Neuronal stem cell (in vitro differentiated cells): ENCODE results near the gene ZNF175.

Experiments used
- DNase-seq: peaks from one replicate; pipeline ENCODE4 v3.0.0-alpha.2; 2013; ENCODE audit warnings: low spot score
- H2AFZ ChIP-seq: one replicate; pipeline ENCODE4 v1.6.1; 2013; ENCODE audit warnings: mild to moderate bottlenecking, low read length, inconsistent platforms
- H2AK5ac ChIP-seq: 2 replicates; pipeline ENCODE4 v1.6.1; 2013; ENCODE audit warnings: low read depth, mild to moderate bottlenecking, inconsistent platforms, low read length, moderate library complexity, mixed read lengths
- H2BK120ac ChIP-seq: 2 replicates; pipeline ENCODE4 v1.6.1; 2013; ENCODE audit warnings: low read depth, mild to moderate bottlenecking, inconsistent platforms, low read length, moderate library complexity, mixed read lengths
- H2BK12ac ChIP-seq: one replicate; pipeline ENCODE4 v1.6.1; 2013; ENCODE audit warnings: low read length, inconsistent platforms
- H2BK15ac ChIP-seq: 2 replicates; pipeline ENCODE4 v1.6.1; 2013; ENCODE audit warnings: mild to moderate bottlenecking, low read length, inconsistent platforms, mixed read lengths
- H2BK5ac ChIP-seq: one replicate; pipeline ENCODE4 v1.6.1; 2013; ENCODE audit warnings: inconsistent platforms, mild to moderate bottlenecking, low read length, moderate library complexity
- H3K14ac ChIP-seq: one replicate; pipeline ENCODE4 v1.6.1; 2013; ENCODE audit warnings: low read length, inconsistent platforms
- H3K18ac ChIP-seq: 2 replicates; pipeline ENCODE4 v1.6.1; 2013; ENCODE audit warnings: low read length, inconsistent platforms
- H3K23ac ChIP-seq: 2 replicates; pipeline ENCODE4 v1.6.1; 2013; ENCODE audit warnings: low read depth, mild to moderate bottlenecking, mixed read lengths, low read length, inconsistent platforms; ENCODE audit not compliant: poor library complexity
- H3K27ac ChIP-seq: replicated peaks from 3 replicates; pipeline ENCODE4 v1.5.1; 2013; ENCODE audit warnings: low read length, inconsistent platforms
- H3K27me3 ChIP-seq, 3 experiments: 2 replicates each; pipeline ENCODE4 v1.6.1; 2013; ENCODE audit warnings: low read length in 3 of 3, mild to moderate bottlenecking in 2 of 3, inconsistent platforms in 1 of 3, low read depth in 1 of 3, mixed read lengths in 1 of 3, moderate library complexity in 1 of 3; ENCODE audit not compliant: control insufficient read depth in 3 of 3, insufficient read depth in 3 of 3
- H3K36me3 ChIP-seq, 2 donors: replicated peaks in 1 of 2; 2 replicates each; pipeline ENCODE4 v1.6.1; 2013; ENCODE audit warnings: low read length in 2 of 2; ENCODE audit not compliant: control insufficient read depth in 2 of 2, insufficient read depth in 2 of 2
- H3K4ac ChIP-seq: 2 replicates; pipeline ENCODE4 v1.6.1; 2013; ENCODE audit warnings: inconsistent platforms, mild to moderate bottlenecking, low read length, moderate library complexity
- H3K4me1 ChIP-seq, 2 donors: 1 replicate in 1 of 2; 2 replicates in 1 of 2; pipeline ENCODE4 v1.6.1; 2013; ENCODE audit warnings: low read length in 2 of 2, low read depth in 1 of 2; ENCODE audit not compliant: control insufficient read depth in 2 of 2, insufficient read depth in 1 of 2
- H3K4me2 ChIP-seq: one replicate; pipeline ENCODE4 v1.6.1; 2013; ENCODE audit warnings: mild to moderate bottlenecking, low read length, inconsistent platforms; ENCODE audit not compliant: insufficient read depth, poor library complexity, severe bottlenecking
- H3K4me3 ChIP-seq, 2 donors: 2 replicates each; pipeline ENCODE4 v1.5.1; 2013; ENCODE audit warnings: low read length in 2 of 2, mild to moderate bottlenecking in 2 of 2, inconsistent platforms in 1 of 2, moderate library complexity in 1 of 2
- H3K79me1 ChIP-seq: one replicate; pipeline ENCODE4 v1.6.1; 2013; ENCODE audit warnings: low read depth, mild to moderate bottlenecking, inconsistent platforms, low read length, moderate library complexity
- H3K9ac ChIP-seq: one replicate; pipeline ENCODE4 v1.6.1; 2013; ENCODE audit warnings: mild to moderate bottlenecking, low read depth, low read length, inconsistent platforms; ENCODE audit not compliant: poor library complexity
- H3K9me3 ChIP-seq, 2 donors: replicated peaks in 1 of 2; 2 replicates each; pipeline versions ENCODE3 to v1.6.1; 2013; ENCODE audit warnings: low read length in 2 of 2, mild to moderate bottlenecking in 2 of 2, inconsistent platforms in 1 of 2, low read depth in 1 of 2, mixed read lengths in 1 of 2, moderate library complexity in 1 of 2; ENCODE audit not compliant: control insufficient read depth in 2 of 2, insufficient read depth in 1 of 2
- H4K8ac ChIP-seq: one replicate; pipeline ENCODE4 v1.6.1; 2013; ENCODE audit warnings: low read depth, mild to moderate bottlenecking, inconsistent platforms, low read length, moderate library complexity
- H4K91ac ChIP-seq: one replicate; pipeline ENCODE4 v1.6.1; 2013; ENCODE audit warnings: low read length, low read depth, mild to moderate bottlenecking, inconsistent platforms; ENCODE audit not compliant: poor library complexity
- WGBS, 2 donors: extraction: QIAGEN DNeasy Blood & Tissue Kit; methylation state at CpG; one replicate each; pipeline ENCODE4 v1.1.7; 2013; ENCODE audit warnings: missing lambda C conversion rate in 2 of 2, mixed read lengths in 1 of 2; ENCODE audit not compliant: insufficient read length in 2 of 2, insufficient replicate concordance in 1 of 2; ENCODE audit errors: extremely low coverage in 2 of 2; 5-methylcytosine and 5-hydroxymethylcytosine counted together

Gene ZNF175

GRCh38 chr19:51632126-51632525, 61.0 kb downstream of the ZNF175 start:
- H4K8ac ChIP-seq, result no peak overlapping the region

GRCh38 chr19:51637362-51637978, 66.4 kb downstream of the ZNF175 start:
- Histone ChIP-seq H3K27ac (no peak overlapping the region), H3K27me3 (no peaks in the 10 kb centered on the region), H3K79me1 (no peaks in the 10 kb centered on the region), H3K4me2 (no peak overlapping the region), H3K14ac (no peak overlapping the region), H2BK120ac (no peak overlapping the region), H2BK15ac (no peak overlapping the region), H3K4ac (no peak overlapping the region), H3K4me1 (no peaks in the 10 kb centered on the region), H3K9ac (no peak overlapping the region), H3K4me3 (no peak overlapping the region), H2AFZ (no peak overlapping the region), H3K9me3 (peaks cover 5 to 12% of the 10 kb centered on the region in 2 donors), H2AK5ac (no peak overlapping the region), H3K23ac (no peak overlapping the region), H4K8ac (no peak overlapping the region), H2BK5ac (no peak overlapping the region), H3K18ac (no peak overlapping the region), H4K91ac (no peak overlapping the region), H3K36me3 (no peaks in the 10 kb centered on the region), H2BK12ac (no peak overlapping the region)
- no CpG with 5 or more reads among the region's 5 CpGs for WGBS, 2 donors
- no peak for DNase-seq

More at GRCh38 chr19:51632126-51632525, 61.0 kb downstream of the ZNF175 start:
- Histone ChIP-seq H2BK120ac (no peak overlapping the region), H2BK15ac (no peak overlapping the region), H2AK5ac (no peak overlapping the region), H3K9ac (no peak overlapping the region), H3K9me3 (peaks cover 3 to 30% of the 10 kb centered on the region in 2 donors), H3K79me1 (no peaks in the 10 kb centered on the region), H3K27me3 (peaks cover 0 to 21% (median 2%) of the 10 kb centered on the region in 3 experiments), H3K18ac (no peak overlapping the region), H4K91ac (no peak overlapping the region), H3K14ac (no peak overlapping the region), H2BK12ac (no peak overlapping the region), H3K4me2 (no peak overlapping the region), H3K4me1 (no peaks in the 10 kb centered on the region), H2BK5ac (no peak overlapping the region), H3K36me3 (no peaks in the 10 kb centered on the region), H3K27ac (no peak overlapping the region), H3K4me3 (no peak overlapping the region), H3K23ac (no peak overlapping the region), H2AFZ (no peak overlapping the region), H3K4ac (no peak overlapping the region)
- no peak for DNase-seq
- WGBS, 2 donors, result no CpG with 5 or more reads among the region's 5 CpGs

GRCh38 chr19:51639916-51640315, 68.8 kb downstream of the ZNF175 start:
- no peak overlapping the region for H3K18ac ChIP-seq
- no peak overlapping the region for H3K23ac ChIP-seq
- H2AK5ac ChIP-seq, result no peak overlapping the region
- no peak overlapping the region for H2BK5ac ChIP-seq
- H3K9me3 ChIP-seq, result peaks cover 5 to 30% of the 10 kb centered on the region in 2 donors
- H3K36me3 ChIP-seq, result no peaks in the 10 kb centered on the region
- H3K4me2 ChIP-seq, result no peak overlapping the region
- no peak for DNase-seq
- no CpG with 5 or more reads among the region's 4 CpGs for WGBS, 2 donors
- H4K91ac ChIP-seq, result no peak overlapping the region
- no peak overlapping the region for H2BK15ac ChIP-seq
- no peak overlapping the region for H3K4me3 ChIP-seq
- no peaks in the 10 kb centered on the region for H3K4me1 ChIP-seq
- H2AFZ ChIP-seq, result no peak overlapping the region
- no peak overlapping the region for H2BK120ac ChIP-seq
- H3K4ac ChIP-seq, result no peak overlapping the region
- H3K9ac ChIP-seq, result no peak overlapping the region
- H3K27me3 ChIP-seq, result peaks cover 0 to 5% (median 0%) of the 10 kb centered on the region in 3 experiments
- H3K27ac ChIP-seq, result no peak overlapping the region
- H4K8ac ChIP-seq, result no peak overlapping the region
- no peak overlapping the region for H2BK12ac ChIP-seq
- H3K79me1 ChIP-seq, result peaks cover 2% of the 10 kb centered on the region
- no peak overlapping the region for H3K14ac ChIP-seq

- Histone ChIP-seq H3K9ac (no peak overlapping the region), H4K91ac (no peak overlapping the region), H2AFZ (no peak overlapping the region), H2BK120ac (no peak overlapping the region), H3K79me1 (peaks cover 2% of the 10 kb centered on the region), H3K27ac (no peak overlapping the region), H3K9me3 (peaks cover 5 to 30% of the 10 kb centered on the region in 2 donors), H2AK5ac (no peak overlapping the region), H3K23ac (no peak overlapping the region), H3K4ac (no peak overlapping the region), H2BK5ac (no peak overlapping the region), H3K4me3 (no peak overlapping the region), H4K8ac (no peak overlapping the region), H2BK12ac (no peak overlapping the region), H3K4me1 (no peaks in the 10 kb centered on the region), H3K36me3 (no peaks in the 10 kb centered on the region), H3K27me3 (peaks cover 0 to 10% (median 0%) of the 10 kb centered on the region in 3 experiments), H3K4me2 (no peak overlapping the region), H3K14ac (no peak overlapping the region), H2BK15ac (no peak overlapping the region), H3K18ac (no peak overlapping the region)
- DNase-seq, result no peak
- WGBS, 2 donors, result no CpG with 5 or more reads among the region's 3 CpGs
These were observed 69.3 kb downstream of the ZNF175 start for GRCh38 chr19:51640386-51640785.
